SK-N-SH treated with all-trans-retinoic acid at 6 μM for 48 hours (cell line): ENCODE measurements around the gene MAML2.
A peak's percentile ranks its signal among the peaks of the same experiment; 100 is the strongest.

Source experiments
- ATAC-seq: fragments of 200-7000 bp; cut with Tn5 transposase; 3 replicates; pipeline ENCODE4 v1.9.1; 2020; ENCODE audit warnings: mild to moderate bottlenecking, moderate library complexity
- ARNTL ChIP-seq: fragments of 450-650 bp; formaldehyde crosslinking; IDR thresholded peaks from 2 replicates; pipeline ENCODE4 v1.5.0; 2020; ENCODE audit warnings: low read depth, mild to moderate bottlenecking, moderate library complexity, borderline replicate concordance
- CSDC2 ChIP-seq: fragments of 250-450 bp; sonication (Bioruptor Pico); IDR thresholded peaks from 2 replicates; pipeline ENCODE4 v1.5.0; 2020; ENCODE audit warnings: mild to moderate bottlenecking, moderate library complexity
- ESRRG ChIP-seq: fragments of 250-450 bp; sonication (Bioruptor Pico); IDR thresholded peaks from 2 replicates; pipeline ENCODE4 v1.6.1; 2021; ENCODE audit warnings: mild to moderate bottlenecking
- GLIS3 ChIP-seq: fragments of 250-450 bp; sonication (Bioruptor Pico); IDR thresholded peaks from 2 replicates; pipeline ENCODE4 v1.5.0; 2020; ENCODE audit warnings: mild to moderate bottlenecking, moderate library complexity
- ISL1 ChIP-seq: fragments of 250-450 bp; sonication (Bioruptor Pico); IDR thresholded peaks from 2 replicates; pipeline ENCODE4 v2.1.2; 2022; ENCODE audit warnings: mild to moderate bottlenecking, moderate library complexity
- OSR1 ChIP-seq: fragments of 250-450 bp; sonication (Bioruptor Pico); IDR thresholded peaks from 2 replicates; pipeline ENCODE4 v1.8.0; 2022; ENCODE audit warnings: moderate library complexity, mild to moderate bottlenecking, inconsistent platforms
- PPARA ChIP-seq: fragments of 250-450 bp; sonication (Bioruptor Pico); IDR thresholded peaks from 2 replicates; pipeline ENCODE4 v1.5.0; 2020; ENCODE audit warnings: mild to moderate bottlenecking, borderline replicate concordance
- RARB ChIP-seq: fragments of 250-450 bp; sonication (Bioruptor Pico); IDR thresholded peaks from 2 replicates; pipeline ENCODE4 v1.8.0; 2021; ENCODE audit warnings: mild to moderate bottlenecking, moderate library complexity
- SNAI2 ChIP-seq: fragments of 250-450 bp; sonication (Bioruptor Pico); IDR thresholded peaks from 2 replicates; pipeline ENCODE4 v1.5.0; 2020; ENCODE audit warnings: mild to moderate bottlenecking, moderate library complexity
- TCF4 ChIP-seq: fragments of 250-450 bp; sonication (Bioruptor Pico); IDR thresholded peaks from 2 replicates; pipeline ENCODE4 v1.8.0; 2021; ENCODE audit warnings: mild to moderate bottlenecking, moderate library complexity, borderline replicate concordance
- TOX ChIP-seq: fragments of 250-450 bp; sonication (Bioruptor Pico); IDR thresholded peaks from 2 replicates; pipeline ENCODE4 v1.8.0; 2021; ENCODE audit warnings: mild to moderate bottlenecking, moderate library complexity, borderline replicate concordance
- ZC3H10 ChIP-seq: fragments of 250-450 bp; sonication (Bioruptor Pico); IDR thresholded peaks from 2 replicates; pipeline ENCODE4 v1.5.1; 2021; ENCODE audit warnings: mild to moderate bottlenecking, moderate library complexity
- ZFP3 ChIP-seq: fragments of 250-450 bp; sonication (Bioruptor Pico); IDR thresholded peaks from 2 replicates; pipeline ENCODE4 v1.5.0; 2020; ENCODE audit warnings: mild to moderate bottlenecking, moderate library complexity
- ZFP30 ChIP-seq: fragments of 450-650 bp; formaldehyde crosslinking; IDR thresholded peaks from 2 replicates; pipeline ENCODE4 v1.5.0; 2022; ENCODE audit warnings: mild to moderate bottlenecking, moderate library complexity
- ZNF565 ChIP-seq: fragments of 450-650 bp; formaldehyde crosslinking; conservative IDR thresholded peaks from 2 replicates; pipeline ENCODE4 v1.5.0; 2020; ENCODE audit warnings: low read depth, mild to moderate bottlenecking, moderate library complexity
- ZNF70 ChIP-seq: fragments of 450-650 bp; formaldehyde crosslinking; IDR thresholded peaks from 2 replicates; pipeline ENCODE4 v1.5.0; 2020; ENCODE audit warnings: mild to moderate bottlenecking, moderate library complexity
- ZNF8 ChIP-seq: fragments of 450-650 bp; formaldehyde crosslinking; IDR thresholded peaks from 2 replicates; pipeline ENCODE4 v1.5.0; 2020; ENCODE audit warnings: mild to moderate bottlenecking, moderate library complexity
- TF ChIP-seq, protein P1 (sequence below): fragments of 250-450 bp; sonication (Bioruptor Pico); IDR thresholded peaks from 2 replicates; pipeline ENCODE4 v1.8.0; 2021; ENCODE audit warnings: low read depth, mild to moderate bottlenecking, moderate library complexity, borderline replicate concordance
- TF ChIP-seq, protein P2 (sequence below): fragments of 250-450 bp; sonication (Bioruptor Pico); IDR thresholded peaks from 2 replicates; pipeline ENCODE4 v1.5.0; 2020; ENCODE audit warnings: mild to moderate bottlenecking, moderate library complexity
- TF ChIP-seq, protein P3 (sequence below): fragments of 250-450 bp; sonication (Bioruptor Pico); IDR thresholded peaks from 2 replicates; pipeline ENCODE4 v1.5.1; 2021; ENCODE audit warnings: mild to moderate bottlenecking, moderate library complexity
- TF ChIP-seq, protein P4 (sequence below): fragments of 250-450 bp; sonication (Bioruptor Pico); IDR thresholded peaks from 2 replicates; pipeline ENCODE4 v1.8.0; 2020; ENCODE audit warnings: mild to moderate bottlenecking, moderate library complexity, borderline replicate concordance

MAML2 gene

DNA sequence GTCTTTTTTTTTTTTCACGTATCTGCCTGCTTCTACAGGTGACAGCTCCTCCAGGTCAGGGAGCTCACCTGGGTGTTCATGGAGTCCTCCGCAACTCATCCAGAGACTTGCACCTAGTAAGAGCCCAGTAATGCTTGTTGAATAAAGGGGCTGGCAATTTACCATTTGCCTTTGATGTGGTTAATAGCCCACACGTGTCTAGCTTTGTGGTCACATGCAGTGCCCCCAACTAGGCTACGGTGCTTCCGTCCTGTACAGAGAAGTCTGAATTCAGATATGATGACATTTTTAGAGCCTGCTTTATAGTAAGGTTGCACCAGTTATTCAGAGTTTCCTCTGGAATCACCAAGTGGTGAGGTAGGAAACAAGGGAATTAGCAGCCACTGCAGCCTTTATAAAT lies 219.7 kb downstream of the MAML2 start (continued):
- TF ChIP-seq TCF4 (no peak), ZNF565 (CRISPR knock-in tag) (no peak)

DNA sequence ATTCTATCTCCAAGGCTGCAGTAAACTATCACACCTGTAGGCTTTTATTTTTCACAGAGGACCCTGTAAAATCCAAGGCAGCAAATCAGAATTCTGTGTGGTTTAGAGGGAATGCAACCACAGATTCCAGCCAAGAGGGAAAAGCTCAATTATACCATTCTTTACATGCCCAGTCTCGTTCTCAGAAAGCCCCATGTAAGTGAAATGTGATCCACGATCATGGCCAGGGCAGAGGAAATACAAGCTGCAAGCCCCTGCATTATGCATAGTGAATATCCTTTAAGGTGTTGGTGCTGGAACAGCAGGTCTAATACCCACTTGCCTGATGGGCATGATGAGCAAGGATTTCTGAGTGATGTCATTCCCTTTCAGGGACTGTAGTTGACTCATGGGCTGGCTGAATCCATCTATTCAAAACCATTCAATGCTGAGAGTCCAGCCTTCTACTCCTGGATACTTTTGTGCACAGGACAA lies 220.4 kb downstream of the MAML2 start:
- peak; percentile 85 for ATAC-seq
- no peak for TF ChIP-seq PPARA (CRISPR knock-in tag)
- TF ChIP-seq ZFP3 = no peak
- TF ChIP-seq RARB (CRISPR knock-in tag) = no peak
- TF ChIP-seq, protein P1, sequence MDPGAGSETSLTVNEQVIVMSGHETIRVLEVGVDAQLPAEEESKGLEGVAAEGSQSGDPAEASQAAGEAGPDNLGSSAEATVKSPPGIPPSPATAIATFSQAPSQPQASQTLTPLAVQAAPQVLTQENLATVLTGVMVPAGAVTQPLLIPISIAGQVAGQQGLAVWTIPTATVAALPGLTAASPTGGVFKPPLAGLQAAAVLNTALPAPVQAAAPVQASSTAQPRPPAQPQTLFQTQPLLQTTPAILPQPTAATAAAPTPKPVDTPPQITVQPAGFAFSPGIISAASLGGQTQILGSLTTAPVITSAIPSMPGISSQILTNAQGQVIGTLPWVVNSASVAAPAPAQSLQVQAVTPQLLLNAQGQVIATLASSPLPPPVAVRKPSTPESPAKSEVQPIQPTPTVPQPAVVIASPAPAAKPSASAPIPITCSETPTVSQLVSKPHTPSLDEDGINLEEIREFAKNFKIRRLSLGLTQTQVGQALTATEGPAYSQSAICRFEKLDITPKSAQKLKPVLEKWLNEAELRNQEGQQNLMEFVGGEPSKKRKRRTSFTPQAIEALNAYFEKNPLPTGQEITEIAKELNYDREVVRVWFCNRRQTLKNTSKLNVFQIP (CRISPR knock-in tag) = no peak
- no peak for TF ChIP-seq ZNF8 (CRISPR knock-in tag)

DNA sequence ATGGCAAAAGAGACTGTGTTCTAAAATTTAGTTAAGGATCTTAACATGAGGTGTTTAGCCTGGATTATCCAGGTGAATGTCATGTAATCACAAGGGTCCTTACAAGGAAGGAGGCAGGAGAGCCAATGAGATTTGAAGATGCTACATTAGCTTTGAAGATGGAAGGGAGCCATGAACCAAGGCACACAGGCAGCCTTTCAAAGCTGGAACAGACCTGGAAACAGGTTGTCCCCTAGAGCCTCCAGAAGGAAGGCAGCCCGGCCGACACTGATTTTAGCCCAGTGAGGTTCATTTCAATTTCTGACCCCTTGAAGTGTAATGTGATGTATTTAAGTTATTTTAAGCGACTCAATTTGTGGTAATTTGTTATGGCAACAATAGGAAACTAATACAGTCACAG lies 223.8 kb downstream of the MAML2 start:
- TF ChIP-seq ZNF8 (CRISPR knock-in tag) (no peak), ZC3H10 (no peak), ZFP3 (no peak), TOX (CRISPR knock-in tag) (no peak), ARNTL (CRISPR knock-in tag) (no peak), ZNF565 (CRISPR knock-in tag) (no peak), SNAI2 (no peak), ZNF70 (CRISPR knock-in tag) (no peak), ESRRG (CRISPR knock-in tag) (no peak), ZFP30 (CRISPR knock-in tag) (no peak), RARB (CRISPR knock-in tag) (no peak), ISL1 (CRISPR knock-in tag) (no peak), OSR1 (CRISPR knock-in tag) (no peak), PPARA (CRISPR knock-in tag) (no peak), TCF4 (no peak)
- TF ChIP-seq, protein P1 (CRISPR knock-in tag) = no peak
- TF ChIP-seq, protein P2, sequence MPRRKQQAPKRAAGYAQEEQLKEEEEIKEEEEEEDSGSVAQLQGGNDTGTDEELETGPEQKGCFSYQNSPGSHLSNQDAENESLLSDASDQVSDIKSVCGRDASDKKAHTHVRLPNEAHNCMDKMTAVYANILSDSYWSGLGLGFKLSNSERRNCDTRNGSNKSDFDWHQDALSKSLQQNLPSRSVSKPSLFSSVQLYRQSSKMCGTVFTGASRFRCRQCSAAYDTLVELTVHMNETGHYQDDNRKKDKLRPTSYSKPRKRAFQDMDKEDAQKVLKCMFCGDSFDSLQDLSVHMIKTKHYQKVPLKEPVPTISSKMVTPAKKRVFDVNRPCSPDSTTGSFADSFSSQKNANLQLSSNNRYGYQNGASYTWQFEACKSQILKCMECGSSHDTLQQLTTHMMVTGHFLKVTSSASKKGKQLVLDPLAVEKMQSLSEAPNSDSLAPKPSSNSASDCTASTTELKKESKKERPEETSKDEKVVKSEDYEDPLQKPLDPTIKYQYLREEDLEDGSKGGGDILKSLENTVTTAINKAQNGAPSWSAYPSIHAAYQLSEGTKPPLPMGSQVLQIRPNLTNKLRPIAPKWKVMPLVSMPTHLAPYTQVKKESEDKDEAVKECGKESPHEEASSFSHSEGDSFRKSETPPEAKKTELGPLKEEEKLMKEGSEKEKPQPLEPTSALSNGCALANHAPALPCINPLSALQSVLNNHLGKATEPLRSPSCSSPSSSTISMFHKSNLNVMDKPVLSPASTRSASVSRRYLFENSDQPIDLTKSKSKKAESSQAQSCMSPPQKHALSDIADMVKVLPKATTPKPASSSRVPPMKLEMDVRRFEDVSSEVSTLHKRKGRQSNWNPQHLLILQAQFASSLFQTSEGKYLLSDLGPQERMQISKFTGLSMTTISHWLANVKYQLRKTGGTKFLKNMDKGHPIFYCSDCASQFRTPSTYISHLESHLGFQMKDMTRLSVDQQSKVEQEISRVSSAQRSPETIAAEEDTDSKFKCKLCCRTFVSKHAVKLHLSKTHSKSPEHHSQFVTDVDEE (CRISPR knock-in tag) = no peak
- TF ChIP-seq, protein P3, sequence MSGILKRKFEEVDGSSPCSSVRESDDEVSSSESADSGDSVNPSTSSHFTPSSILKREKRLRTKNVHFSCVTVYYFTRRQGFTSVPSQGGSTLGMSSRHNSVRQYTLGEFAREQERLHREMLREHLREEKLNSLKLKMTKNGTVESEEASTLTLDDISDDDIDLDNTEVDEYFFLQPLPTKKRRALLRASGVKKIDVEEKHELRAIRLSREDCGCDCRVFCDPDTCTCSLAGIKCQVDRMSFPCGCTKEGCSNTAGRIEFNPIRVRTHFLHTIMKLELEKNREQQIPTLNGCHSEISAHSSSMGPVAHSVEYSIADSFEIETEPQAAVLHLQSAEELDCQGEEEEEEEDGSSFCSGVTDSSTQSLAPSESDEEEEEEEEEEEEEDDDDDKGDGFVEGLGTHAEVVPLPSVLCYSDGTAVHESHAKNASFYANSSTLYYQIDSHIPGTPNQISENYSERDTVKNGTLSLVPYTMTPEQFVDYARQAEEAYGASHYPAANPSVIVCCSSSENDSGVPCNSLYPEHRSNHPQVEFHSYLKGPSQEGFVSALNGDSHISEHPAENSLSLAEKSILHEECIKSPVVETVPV (CRISPR knock-in tag) = no peak
- TF ChIP-seq, protein P4, sequence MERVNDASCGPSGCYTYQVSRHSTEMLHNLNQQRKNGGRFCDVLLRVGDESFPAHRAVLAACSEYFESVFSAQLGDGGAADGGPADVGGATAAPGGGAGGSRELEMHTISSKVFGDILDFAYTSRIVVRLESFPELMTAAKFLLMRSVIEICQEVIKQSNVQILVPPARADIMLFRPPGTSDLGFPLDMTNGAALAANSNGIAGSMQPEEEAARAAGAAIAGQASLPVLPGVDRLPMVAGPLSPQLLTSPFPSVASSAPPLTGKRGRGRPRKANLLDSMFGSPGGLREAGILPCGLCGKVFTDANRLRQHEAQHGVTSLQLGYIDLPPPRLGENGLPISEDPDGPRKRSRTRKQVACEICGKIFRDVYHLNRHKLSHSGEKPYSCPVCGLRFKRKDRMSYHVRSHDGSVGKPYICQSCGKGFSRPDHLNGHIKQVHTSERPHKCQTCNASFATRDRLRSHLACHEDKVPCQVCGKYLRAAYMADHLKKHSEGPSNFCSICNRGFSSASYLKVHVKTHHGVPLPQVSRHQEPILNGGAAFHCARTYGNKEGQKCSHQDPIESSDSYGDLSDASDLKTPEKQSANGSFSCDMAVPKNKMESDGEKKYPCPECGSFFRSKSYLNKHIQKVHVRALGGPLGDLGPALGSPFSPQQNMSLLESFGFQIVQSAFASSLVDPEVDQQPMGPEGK (CRISPR knock-in tag) = no peak
- ATAC-seq = no peak

DNA sequence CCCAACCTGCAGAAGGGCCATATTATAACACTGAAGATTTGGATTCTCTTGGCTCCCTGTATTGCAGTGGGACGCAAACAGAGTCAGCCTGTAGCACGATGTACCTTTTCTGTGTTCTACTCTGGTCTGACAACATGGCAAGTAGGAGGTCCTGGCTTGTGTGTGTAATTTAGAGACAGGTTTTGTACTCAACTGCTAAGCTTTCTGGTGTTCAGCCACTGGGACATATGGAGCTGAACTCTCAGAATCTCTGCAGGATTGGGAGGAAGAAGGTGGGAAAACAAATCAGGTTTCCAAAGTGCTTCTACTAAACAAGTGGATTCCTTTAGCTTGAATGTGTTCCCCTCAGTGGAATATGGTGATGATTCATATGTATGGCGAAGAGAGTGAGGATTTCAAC lies 226.6 kb downstream of the MAML2 start:
- ATAC-seq = no peak
- TF ChIP-seq, protein P4 (CRISPR knock-in tag) = no peak
- no peak for TF ChIP-seq ZC3H10
- no peak for TF ChIP-seq PPARA (CRISPR knock-in tag)
- no peak for TF ChIP-seq GLIS3 (CRISPR knock-in tag)
- TF ChIP-seq ISL1 (CRISPR knock-in tag) = no peak
- TF ChIP-seq, protein P3 (CRISPR knock-in tag) = no peak
- no peak for TF ChIP-seq OSR1 (CRISPR knock-in tag)
- TF ChIP-seq SNAI2 = no peak
- TF ChIP-seq CSDC2 = no peak
- no peak for TF ChIP-seq ZNF8 (CRISPR knock-in tag)
- TF ChIP-seq ZNF565 (CRISPR knock-in tag) = no peak
